ENCODE data around the gene UBE3D.

DNA sequence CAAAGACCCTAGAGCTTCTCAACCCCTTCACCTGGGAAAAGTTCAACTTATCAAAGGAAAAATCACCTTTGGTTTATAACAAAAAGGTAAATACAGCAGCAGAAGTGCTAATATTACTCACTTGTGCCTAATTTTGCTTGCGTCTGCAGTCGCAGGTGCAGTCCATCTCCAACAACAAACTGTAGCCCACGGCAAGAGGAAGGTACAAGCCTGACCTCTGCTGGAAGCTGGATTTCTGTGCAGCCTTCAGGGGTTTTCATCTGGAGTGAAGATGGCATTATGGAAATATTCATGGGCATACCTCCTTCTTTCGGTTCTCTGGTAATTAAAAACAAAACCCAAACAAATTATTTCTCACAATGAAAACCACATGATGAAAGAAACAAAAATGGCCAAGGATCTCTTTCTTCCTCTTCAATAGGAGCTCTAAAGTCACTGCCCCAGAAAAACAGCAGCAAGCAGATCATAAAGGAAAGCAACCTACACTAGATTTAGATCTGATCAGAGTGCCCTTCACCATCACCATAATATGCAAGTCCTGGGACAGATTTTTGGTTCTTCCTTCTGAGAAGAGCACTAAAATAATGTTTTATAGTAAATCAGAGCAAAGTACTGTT lies 7.8 kb downstream of the UBE3D start:
- TF ChIP-seq, protein P1, sequence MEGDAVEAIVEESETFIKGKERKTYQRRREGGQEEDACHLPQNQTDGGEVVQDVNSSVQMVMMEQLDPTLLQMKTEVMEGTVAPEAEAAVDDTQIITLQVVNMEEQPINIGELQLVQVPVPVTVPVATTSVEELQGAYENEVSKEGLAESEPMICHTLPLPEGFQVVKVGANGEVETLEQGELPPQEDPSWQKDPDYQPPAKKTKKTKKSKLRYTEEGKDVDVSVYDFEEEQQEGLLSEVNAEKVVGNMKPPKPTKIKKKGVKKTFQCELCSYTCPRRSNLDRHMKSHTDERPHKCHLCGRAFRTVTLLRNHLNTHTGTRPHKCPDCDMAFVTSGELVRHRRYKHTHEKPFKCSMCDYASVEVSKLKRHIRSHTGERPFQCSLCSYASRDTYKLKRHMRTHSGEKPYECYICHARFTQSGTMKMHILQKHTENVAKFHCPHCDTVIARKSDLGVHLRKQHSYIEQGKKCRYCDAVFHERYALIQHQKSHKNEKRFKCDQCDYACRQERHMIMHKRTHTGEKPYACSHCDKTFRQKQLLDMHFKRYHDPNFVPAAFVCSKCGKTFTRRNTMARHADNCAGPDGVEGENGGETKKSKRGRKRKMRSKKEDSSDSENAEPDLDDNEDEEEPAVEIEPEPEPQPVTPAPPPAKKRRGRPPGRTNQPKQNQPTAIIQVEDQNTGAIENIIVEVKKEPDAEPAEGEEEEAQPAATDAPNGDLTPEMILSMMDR (IDR thresholded peaks at IDR 0.05), result 0 out of 2 replicates have a peak, but pooled peaks have one; percentile 16
- TF ChIP-seq TP53 (CRISPR knock-in tag; IDR thresholded peaks at IDR 0.05), result no peak
- TF ChIP-seq, protein P2, sequence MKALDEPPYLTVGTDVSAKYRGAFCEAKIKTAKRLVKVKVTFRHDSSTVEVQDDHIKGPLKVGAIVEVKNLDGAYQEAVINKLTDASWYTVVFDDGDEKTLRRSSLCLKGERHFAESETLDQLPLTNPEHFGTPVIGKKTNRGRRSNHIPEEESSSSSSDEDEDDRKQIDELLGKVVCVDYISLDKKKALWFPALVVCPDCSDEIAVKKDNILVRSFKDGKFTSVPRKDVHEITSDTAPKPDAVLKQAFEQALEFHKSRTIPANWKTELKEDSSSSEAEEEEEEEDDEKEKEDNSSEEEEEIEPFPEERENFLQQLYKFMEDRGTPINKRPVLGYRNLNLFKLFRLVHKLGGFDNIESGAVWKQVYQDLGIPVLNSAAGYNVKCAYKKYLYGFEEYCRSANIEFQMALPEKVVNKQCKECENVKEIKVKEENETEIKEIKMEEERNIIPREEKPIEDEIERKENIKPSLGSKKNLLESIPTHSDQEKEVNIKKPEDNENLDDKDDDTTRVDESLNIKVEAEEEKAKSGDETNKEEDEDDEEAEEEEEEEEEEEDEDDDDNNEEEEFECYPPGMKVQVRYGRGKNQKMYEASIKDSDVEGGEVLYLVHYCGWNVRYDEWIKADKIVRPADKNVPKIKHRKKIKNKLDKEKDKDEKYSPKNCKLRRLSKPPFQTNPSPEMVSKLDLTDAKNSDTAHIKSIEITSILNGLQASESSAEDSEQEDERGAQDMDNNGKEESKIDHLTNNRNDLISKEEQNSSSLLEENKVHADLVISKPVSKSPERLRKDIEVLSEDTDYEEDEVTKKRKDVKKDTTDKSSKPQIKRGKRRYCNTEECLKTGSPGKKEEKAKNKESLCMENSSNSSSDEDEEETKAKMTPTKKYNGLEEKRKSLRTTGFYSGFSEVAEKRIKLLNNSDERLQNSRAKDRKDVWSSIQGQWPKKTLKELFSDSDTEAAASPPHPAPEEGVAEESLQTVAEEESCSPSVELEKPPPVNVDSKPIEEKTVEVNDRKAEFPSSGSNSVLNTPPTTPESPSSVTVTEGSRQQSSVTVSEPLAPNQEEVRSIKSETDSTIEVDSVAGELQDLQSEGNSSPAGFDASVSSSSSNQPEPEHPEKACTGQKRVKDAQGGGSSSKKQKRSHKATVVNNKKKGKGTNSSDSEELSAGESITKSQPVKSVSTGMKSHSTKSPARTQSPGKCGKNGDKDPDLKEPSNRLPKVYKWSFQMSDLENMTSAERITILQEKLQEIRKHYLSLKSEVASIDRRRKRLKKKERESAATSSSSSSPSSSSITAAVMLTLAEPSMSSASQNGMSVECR (CRISPR knock-in tag; IDR thresholded peaks at IDR 0.05; ENCODE audit: borderline replicate concordance), result no peak
- TF ChIP-seq, protein P3, sequence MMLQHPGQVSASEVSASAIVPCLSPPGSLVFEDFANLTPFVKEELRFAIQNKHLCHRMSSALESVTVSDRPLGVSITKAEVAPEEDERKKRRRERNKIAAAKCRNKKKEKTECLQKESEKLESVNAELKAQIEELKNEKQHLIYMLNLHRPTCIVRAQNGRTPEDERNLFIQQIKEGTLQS (CRISPR knock-in tag; conservative IDR thresholded peaks at IDR 0.05), result no peak
- TF ChIP-seq, protein P4, sequence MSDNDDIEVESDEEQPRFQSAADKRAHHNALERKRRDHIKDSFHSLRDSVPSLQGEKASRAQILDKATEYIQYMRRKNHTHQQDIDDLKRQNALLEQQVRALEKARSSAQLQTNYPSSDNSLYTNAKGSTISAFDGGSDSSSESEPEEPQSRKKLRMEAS (CRISPR knock-in tag; IDR thresholded peaks at IDR 0.05), result no peak
- TF ChIP-seq, protein P5, sequence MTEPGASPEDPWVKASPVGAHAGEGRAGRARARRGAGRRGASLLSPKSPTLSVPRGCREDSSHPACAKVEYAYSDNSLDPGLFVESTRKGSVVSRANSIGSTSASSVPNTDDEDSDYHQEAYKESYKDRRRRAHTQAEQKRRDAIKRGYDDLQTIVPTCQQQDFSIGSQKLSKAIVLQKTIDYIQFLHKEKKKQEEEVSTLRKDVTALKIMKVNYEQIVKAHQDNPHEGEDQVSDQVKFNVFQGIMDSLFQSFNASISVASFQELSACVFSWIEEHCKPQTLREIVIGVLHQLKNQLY (CRISPR knock-in tag; IDR thresholded peaks at IDR 0.05), result no peak
- TF ChIP-seq, protein P6, sequence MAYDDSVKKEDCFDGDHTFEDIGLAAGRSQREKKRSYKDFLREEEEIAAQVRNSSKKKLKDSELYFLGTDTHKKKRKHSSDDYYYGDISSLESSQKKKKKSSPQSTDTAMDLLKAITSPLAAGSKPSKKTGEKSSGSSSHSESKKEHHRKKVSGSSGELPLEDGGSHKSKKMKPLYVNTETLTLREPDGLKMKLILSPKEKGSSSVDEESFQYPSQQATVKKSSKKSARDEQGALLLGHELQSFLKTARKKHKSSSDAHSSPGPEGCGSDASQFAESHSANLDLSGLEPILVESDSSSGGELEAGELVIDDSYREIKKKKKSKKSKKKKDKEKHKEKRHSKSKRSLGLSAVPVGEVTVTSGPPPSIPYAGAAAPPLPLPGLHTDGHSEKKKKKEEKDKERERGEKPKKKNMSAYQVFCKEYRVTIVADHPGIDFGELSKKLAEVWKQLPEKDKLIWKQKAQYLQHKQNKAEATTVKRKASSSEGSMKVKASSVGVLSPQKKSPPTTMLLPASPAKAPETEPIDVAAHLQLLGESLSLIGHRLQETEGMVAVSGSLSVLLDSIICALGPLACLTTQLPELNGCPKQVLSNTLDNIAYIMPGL (CRISPR knock-in tag; IDR thresholded peaks at IDR 0.05), result no peak
- TF ChIP-seq, protein P7, sequence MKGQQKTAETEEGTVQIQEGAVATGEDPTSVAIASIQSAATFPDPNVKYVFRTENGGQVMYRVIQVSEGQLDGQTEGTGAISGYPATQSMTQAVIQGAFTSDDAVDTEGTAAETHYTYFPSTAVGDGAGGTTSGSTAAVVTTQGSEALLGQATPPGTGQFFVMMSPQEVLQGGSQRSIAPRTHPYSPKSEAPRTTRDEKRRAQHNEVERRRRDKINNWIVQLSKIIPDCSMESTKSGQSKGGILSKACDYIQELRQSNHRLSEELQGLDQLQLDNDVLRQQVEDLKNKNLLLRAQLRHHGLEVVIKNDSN (CRISPR knock-in tag; IDR thresholded peaks at IDR 0.05), result no peak
